Measurements from ENCODE around the gene DDX41. TPM values are rescaled to one million over a fixed set of nuclear protein-coding genes. Genes with fewer than 3 reads are reported as not detected.
A peak's percentile ranks its signal among the peaks of the same experiment; 100 is the strongest.

The DDX41 gene
- total RNA-seq, 1 experiment from 2014 or later: 133 TPM

- no peaks in the 10 kb centered on the region for H4K20me1 ChIP-seq (ENCODE audit: control insufficient read depth, insufficient read depth, insufficient read length)
- WGBS (ENCODE audit: extremely low coverage, insufficient read length, low lambda C conversion rate): no CpG with 5 or more reads among the region's 7 CpGs
- no peak for DNase-seq
- H3K9me3 ChIP-seq (ENCODE audit: control insufficient read depth, low read depth, low read length): no peaks in the 10 kb centered on the region
- H3K14ac ChIP-seq (ENCODE audit: insufficient read depth, low read length): no peak overlapping the region
- no peak overlapping the region for H2BK15ac ChIP-seq (ENCODE audit: low read depth, low read length)
- Mint-ChIP-seq H3K27me3 (ENCODE audit: low read depth) (peaks cover 2% of the 10 kb centered on the region; the same call in 1 of the 2 replicates), H3K4me1 (peaks cover 22 to 44% of the 10 kb centered on the region in 2 experiments), H3K9me3 (no peaks in the 10 kb centered on the region; a peak in 1 of 5 replicates), H3K36me3 (ENCODE audit: insufficient read depth in 1 of 3, low read depth in 3 of 3) (peaks cover 33 to 57% (median 53%) of the 10 kb centered on the region in 3 experiments), H3K4me3 (no peak overlapping the region), H3K27ac (peak overlapping the region; percentile 52 to 93 (median 75))
- H3K9ac ChIP-seq (ENCODE audit: extremely low read depth, insufficient read length, low read length): no peak overlapping the region
- no peak overlapping the region for H3K18ac ChIP-seq (ENCODE audit: insufficient read length, low read depth, low read length)
- H3K27me3 ChIP-seq (ENCODE audit: insufficient read depth, low read length): no peaks in the 10 kb centered on the region
- no peak overlapping the region for H2BK5ac ChIP-seq (ENCODE audit: insufficient read length, low read length)
- H3K56ac ChIP-seq (ENCODE audit: insufficient read length, low read depth, low read length): no peak overlapping the region
- no peak overlapping the region for H2BK20ac ChIP-seq (ENCODE audit: low read depth, low read length, poor library complexity, severe bottlenecking)
- H3T11ph ChIP-seq (ENCODE audit: low read length): no peak overlapping the region
- H2BK120ac ChIP-seq (ENCODE audit: low read depth, low read length, poor library complexity, severe bottlenecking): no peak overlapping the region
- H3K27ac ChIP-seq (ENCODE audit: insufficient read length, low read depth, low read length): no peak overlapping the region
- no peak overlapping the region for H2AFZ ChIP-seq (ENCODE audit: low read length)
- H2BK12ac ChIP-seq (ENCODE audit: insufficient read length, low read depth, low read length): no peak overlapping the region
- H4K5ac ChIP-seq (ENCODE audit: insufficient read length, low read depth, low read length): no peak overlapping the region
- H3K4me1 ChIP-seq (ENCODE audit: insufficient read depth, low read length): peaks cover 5% of the 10 kb centered on the region; the same call in 1 of the 2 replicates
- TF ChIP-seq, protein P1, sequence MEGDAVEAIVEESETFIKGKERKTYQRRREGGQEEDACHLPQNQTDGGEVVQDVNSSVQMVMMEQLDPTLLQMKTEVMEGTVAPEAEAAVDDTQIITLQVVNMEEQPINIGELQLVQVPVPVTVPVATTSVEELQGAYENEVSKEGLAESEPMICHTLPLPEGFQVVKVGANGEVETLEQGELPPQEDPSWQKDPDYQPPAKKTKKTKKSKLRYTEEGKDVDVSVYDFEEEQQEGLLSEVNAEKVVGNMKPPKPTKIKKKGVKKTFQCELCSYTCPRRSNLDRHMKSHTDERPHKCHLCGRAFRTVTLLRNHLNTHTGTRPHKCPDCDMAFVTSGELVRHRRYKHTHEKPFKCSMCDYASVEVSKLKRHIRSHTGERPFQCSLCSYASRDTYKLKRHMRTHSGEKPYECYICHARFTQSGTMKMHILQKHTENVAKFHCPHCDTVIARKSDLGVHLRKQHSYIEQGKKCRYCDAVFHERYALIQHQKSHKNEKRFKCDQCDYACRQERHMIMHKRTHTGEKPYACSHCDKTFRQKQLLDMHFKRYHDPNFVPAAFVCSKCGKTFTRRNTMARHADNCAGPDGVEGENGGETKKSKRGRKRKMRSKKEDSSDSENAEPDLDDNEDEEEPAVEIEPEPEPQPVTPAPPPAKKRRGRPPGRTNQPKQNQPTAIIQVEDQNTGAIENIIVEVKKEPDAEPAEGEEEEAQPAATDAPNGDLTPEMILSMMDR (conservative IDR thresholded peaks at IDR 0.05): no peak
- H3K23ac ChIP-seq (ENCODE audit: insufficient read length, low read depth, low read length): no peak overlapping the region
- no peaks in the 10 kb centered on the region for H3K79me1 ChIP-seq (ENCODE audit: insufficient read depth, low read depth, low read length, poor library complexity, severe bottlenecking)
- H3K4me2 ChIP-seq (ENCODE audit: insufficient read depth, insufficient read length, low read length): no peak overlapping the region
- no peaks in the 10 kb centered on the region for H3K79me2 ChIP-seq (ENCODE audit: insufficient read depth, low read length)
- no peak overlapping the region for H4K91ac ChIP-seq (ENCODE audit: insufficient read length, low read depth, low read length)
- no peak overlapping the region for H3K4ac ChIP-seq (ENCODE audit: low read depth, low read length)
- peaks cover 4% of the 10 kb centered on the region for H3K23me2 ChIP-seq (ENCODE audit: insufficient read length, low read depth, low read length, poor library complexity, severe bottlenecking)
- H4K8ac ChIP-seq (replicated peaks; ENCODE audit: insufficient read length, low read depth, low read length): no peak overlapping the region
- no peak overlapping the region for H2AK5ac ChIP-seq (ENCODE audit: insufficient read length, low read length)
Observed at GRCh38 chr5:177492841-177493240, 23.9 kb downstream of the DDX41 start.

Data from H9 (cell line).